ENCODE data around the gene SLITRK3.

- TF ChIP-seq CTCF (IDR thresholded peaks at IDR 0.05) (peak; percentile 57 to 87 (median 82)), POLR2A (IDR thresholded peaks at IDR 0.05) (no peak)
Measured at GRCh38 chr3:165185707-165186327, 10.4 kb downstream of the SLITRK3 start.
